IMR-90 (cell line): Measurements from ENCODE around the gene CLIC3. TPM values are rescaled to one million over a fixed set of nuclear protein-coding genes. Genes with fewer than 3 reads are reported as not detected.

Source experiments
- ATAC-seq: fragments of 200-7000 bp; cut with Tn5 transposase; 2 replicates; pipeline ENCODE4 v1.9.1; 2020; ENCODE audit warnings: low read depth, mild to moderate bottlenecking, moderate library complexity
- BruUV-seq: library from RNA; stranded (reverse); fragments of 400-500 nt; replicated peaks from 2 replicates; lab custom pipeline; 2021; lab: Mats Ljungman, UMichigan
- CTCF ChIA-PET: fragments of 300-600 bp; formaldehyde crosslinking; extraction: SDS; loops from one replicate; lab custom pipeline; 2021; ENCODE audit warnings: antibody characterized with exemption; lab: Yijun Ruan, JAX
- POLR2A ChIA-PET: fragments of 300-600 bp; sonication (Branson Sonifier 250); formaldehyde crosslinking; loops from one replicate; lab custom pipeline; 2022; ENCODE audit warnings: antibody characterized with exemption; ENCODE audit not compliant: unreplicated experiment; lab: Charles Lee
- DNase-seq: peaks from one replicate; pipeline ENCODE4 v3.0.0; 2013
- H2AFZ ChIP-seq: replicated peaks from 2 replicates; pipeline ENCODE3; 2013; ENCODE audit warnings: low read length, mild to moderate bottlenecking; ENCODE audit not compliant: poor library complexity
- H2AK5ac ChIP-seq: 2 replicates; pipeline ENCODE4 v1.6.1; 2013; ENCODE audit warnings: low read depth, low read length, inconsistent platforms
- H2AK9ac ChIP-seq: replicated peaks from 2 replicates; pipeline ENCODE3; 2013; ENCODE audit warnings: mild to moderate bottlenecking, low read depth, low read length, moderate library complexity; ENCODE audit not compliant: poor library complexity
- H2BK120ac ChIP-seq: 2 replicates; pipeline ENCODE4 v1.6.1; 2013; ENCODE audit warnings: low read depth, low read length, inconsistent platforms
- H2BK15ac ChIP-seq: 3 replicates; pipeline ENCODE4 v1.6.1; 2013; ENCODE audit warnings: low read depth, low read length, inconsistent platforms
- H2BK20ac ChIP-seq: 2 replicates; pipeline ENCODE4 v1.6.1; 2013; ENCODE audit warnings: low read depth, mild to moderate bottlenecking, inconsistent platforms, low read length, moderate library complexity
- H2BK5ac ChIP-seq: 2 replicates; pipeline ENCODE4 v1.6.1; 2013; ENCODE audit warnings: mild to moderate bottlenecking, low read depth, low read length, inconsistent platforms; ENCODE audit not compliant: poor library complexity, severe bottlenecking
- H3K14ac ChIP-seq: replicated peaks from 2 replicates; pipeline ENCODE4 v1.6.1; 2013; ENCODE audit warnings: low read depth, low read length, inconsistent platforms
- H3K18ac ChIP-seq: 2 replicates; pipeline ENCODE4 v1.6.1; 2013; ENCODE audit warnings: low read depth, low read length, control low read depth
- H3K23ac ChIP-seq: 2 replicates; pipeline ENCODE4 v1.6.1; 2013; ENCODE audit warnings: low read depth, low read length, inconsistent platforms
- H3K27ac ChIP-seq: 2 replicates; pipeline ENCODE4 v1.5.1; 2013; ENCODE audit warnings: mild to moderate bottlenecking, control low read depth, low read length; ENCODE audit not compliant: insufficient read depth
- H3K27me3 ChIP-seq: 2 replicates; pipeline ENCODE4 v1.6.1; 2013; ENCODE audit warnings: low read length; ENCODE audit not compliant: control insufficient read depth, insufficient read depth
- H3K36me3 ChIP-seq: 2 replicates; pipeline ENCODE4 v1.6.1; 2013; ENCODE audit warnings: low read length, mixed read lengths; ENCODE audit not compliant: control insufficient read depth, insufficient read depth
- H3K4ac ChIP-seq: 2 replicates; pipeline ENCODE4 v1.6.1; 2013; ENCODE audit warnings: low read depth, low read length, inconsistent platforms
- H3K4me1 ChIP-seq: 2 replicates; pipeline ENCODE4 v1.6.1; 2013; ENCODE audit warnings: low read length, mixed read lengths; ENCODE audit not compliant: control insufficient read depth, insufficient read depth
- H3K4me2 ChIP-seq: 2 replicates; pipeline ENCODE4 v1.6.1; 2013; ENCODE audit warnings: low read depth, mild to moderate bottlenecking, control low read depth, low read length, moderate library complexity
- H3K4me3 ChIP-seq: 2 replicates; pipeline ENCODE4 v1.5.1; 2013; ENCODE audit warnings: low read depth, mild to moderate bottlenecking, control low read depth, low read length, moderate library complexity; ENCODE audit not compliant: insufficient read depth
- H3K56ac ChIP-seq: 2 replicates; pipeline ENCODE4 v1.6.1; 2013; ENCODE audit warnings: low read length, inconsistent platforms; ENCODE audit not compliant: insufficient read depth; ENCODE audit errors: extremely low read depth
- H3K79me1 ChIP-seq, 2 experiments: 2 replicates each; pipeline ENCODE4 v1.6.1; 2013; ENCODE audit warnings: low read length in 2 of 2, inconsistent platforms in 1 of 2, low read depth in 1 of 2
- H3K9ac ChIP-seq: 2 replicates; pipeline ENCODE4 v1.6.1; 2013; ENCODE audit warnings: low read depth, low read length, control low read depth
- H3K9me1 ChIP-seq: 2 replicates; pipeline ENCODE4 v1.6.1; 2013; ENCODE audit warnings: low read length, inconsistent platforms; ENCODE audit not compliant: insufficient read depth
- H3K9me3 ChIP-seq: 2 replicates; pipeline ENCODE4 v1.6.1; 2013; ENCODE audit warnings: low read length; ENCODE audit not compliant: control insufficient read depth, insufficient read depth
- H4K20me1 ChIP-seq: 2 replicates; pipeline ENCODE4 v1.6.1; 2013; ENCODE audit warnings: low read length, inconsistent platforms; ENCODE audit not compliant: insufficient read depth
- H4K5ac ChIP-seq: 2 replicates; pipeline ENCODE4 v1.6.1; 2013; ENCODE audit warnings: mild to moderate bottlenecking, low read depth, low read length, control low read depth
- H4K8ac ChIP-seq, 2 experiments: 2 replicates each; pipeline ENCODE4 v1.6.1; 2013; ENCODE audit warnings: low read depth in 2 of 2, low read length in 2 of 2, control low read depth in 1 of 2, inconsistent platforms in 1 of 2
- H4K91ac ChIP-seq: 2 replicates; pipeline ENCODE4 v1.6.1; 2013; ENCODE audit warnings: low read depth, low read length, inconsistent platforms; ENCODE audit not compliant: insufficient read depth
- CHD1 ChIP-seq: IDR thresholded peaks from 2 replicates; pipeline ENCODE4 v1.6.1; 2012; ENCODE audit warnings: low read depth, low read length, improper control_type of control experiment
- ELK1 ChIP-seq: fragments of 150-350 bp; IDR thresholded peaks from 2 replicates; pipeline ENCODE4 v1.6.1; 2016; ENCODE audit warnings: low read depth, mild to moderate bottlenecking, low read length, moderate library complexity, borderline replicate concordance
- RFX5 ChIP-seq: IDR thresholded peaks from 2 replicates; pipeline ENCODE4 v1.8.0; 2012; ENCODE audit warnings: low read depth, mild to moderate bottlenecking, low read length, moderate library complexity
- SMC3 ChIP-seq: fragments of 150-350 bp; IDR thresholded peaks from 2 replicates; pipeline ENCODE4 v1.6.1; 2016; ENCODE audit warnings: low read depth, mild to moderate bottlenecking, antibody characterized with exemption, low read length, moderate library complexity
- WGBS, 2 experiments: methylation state at CpG; one replicate each; pipeline versions ENCODE4 v1.1.5 to v1.1.7; 2013; ENCODE audit warnings: missing lambda C conversion rate in 2 of 2; ENCODE audit not compliant: insufficient read length in 1 of 2; ENCODE audit errors: extremely low coverage in 2 of 2; 5-methylcytosine and 5-hydroxymethylcytosine counted together
- dilution Hi-C: fragments of 300-500 bp; cut with HindIII; formaldehyde crosslinking; loops from one replicate; pipeline ENCODE4 v1.14.3; 2018; ENCODE audit warnings: low sequenced_read_pairs; ENCODE audit not compliant: unreplicated experiment
- in situ Hi-C: fragments of 300-500 bp; cut with MboI; formaldehyde crosslinking; loops from 3 replicates; pipeline ENCODE4 v1.14.3; 2019; ENCODE audit warnings: low sequenced_read_pairs, inconsistent platforms, mixed read lengths
- intact Hi-C: fragments of 100-400 bp; cut with micrococcal nuclease; formaldehyde crosslinking; loops from 2 replicates; pipeline ENCODE4 v1.10.0; 2022
- polyA plus RNA-seq, 3 experiments: library from polyadenylated mRNA; depleted of rRNA; stranded (reverse); fragments of >200 nt; gene quantifications; 2 replicates each; pipeline ENCODE4 v1.2.3, GENCODE V29; 2012; ENCODE audit warnings: low replicate concordance in 1 of 3
- total RNA-seq: library from RNA; depleted of rRNA; stranded (reverse); fragments of >200 nt; gene quantifications from 2 replicates; pipeline ENCODE4 v1.2.3, GENCODE V29; 2012

Gene CLIC3
- total and polyA plus RNA-seq, 2 of the 4 experiments (the other 2 are of a cell fraction) = 0.18 to 1.7 TPM

GRCh38 chr9:136997830-136998234, 1.5 kb upstream of the CLIC3 start:
- H3K4me2 ChIP-seq = no peak overlapping the region
- no peak overlapping the region for H3K14ac ChIP-seq
- CTCF ChIA-PET = interaction anchor here (1.0 kb wide), 1 partner anchor 50 kb away, joined by 3 read pairs; no protein-coding TSS in a partner anchor
- H2AK5ac ChIP-seq = no peak overlapping the region; the same call in 1 of the 2 replicates
- no peak overlapping the region for H2AFZ ChIP-seq
- H3K4ac ChIP-seq = peak overlapping the region; percentile 80
- no peak overlapping the region for H3K4me3 ChIP-seq
- no peak overlapping the region for H3K56ac ChIP-seq
- H3K79me1 ChIP-seq = peaks cover 2 to 12% of the 10 kb centered on the region in 2 experiments; a peak in 3 of 4 replicates
- TF ChIP-seq RFX5 = no peak
- no peak for TF ChIP-seq SMC3
- TF ChIP-seq CHD1 = no peak
- TF ChIP-seq ELK1 = no peak
- H2AK9ac ChIP-seq = no peak overlapping the region
- H2BK20ac ChIP-seq = no peak overlapping the region
- ATAC-seq (no peak), DNase-seq (no peak)
- peaks cover 8% of the 10 kb centered on the region for H3K9me1 ChIP-seq
- H3K18ac ChIP-seq = no peak overlapping the region
- H3K9me3 ChIP-seq = no peaks in the 10 kb centered on the region
- dilution Hi-C loops (no loop called here), intact Hi-C loops (no loop called here), in situ Hi-C loops (no loop called here)
- no peak overlapping the region for H2BK5ac ChIP-seq
- BruUV-seq = no TSS peak
- POLR2A ChIA-PET = no interaction called here
- H3K9ac ChIP-seq = no peak overlapping the region
- H3K27me3 ChIP-seq = no peaks in the 10 kb centered on the region
- WGBS, 2 experiments = 53% methylated on average over 8 of the region's 18 CpGs; no CpG with 5 or more reads in 1 of the 2 experiments
- no peak overlapping the region for H4K91ac ChIP-seq
- H4K20me1 ChIP-seq = no peaks in the 10 kb centered on the region; the same call in 1 of the 2 replicates
- H4K8ac ChIP-seq = peak overlapping the region in 1 of 2 experiments; percentile 2; a peak in 1 of 4 replicates
- H2BK120ac ChIP-seq = no peak overlapping the region
- no peak overlapping the region for H3K23ac ChIP-seq
- no peak overlapping the region for H2BK15ac ChIP-seq
- H3K27ac ChIP-seq = no peak overlapping the region
- H3K36me3 ChIP-seq = peaks cover 5% of the 10 kb centered on the region; the same call in 1 of the 2 replicates
- H4K5ac ChIP-seq = no peak overlapping the region; the same call in 1 of the 2 replicates
- H3K4me1 ChIP-seq = peaks cover 21% of the 10 kb centered on the region
